ENCODE results near the gene NUDT22. TPM values are rescaled to one million over a fixed set of nuclear protein-coding genes. Genes with fewer than 3 reads are reported as not detected.

Gene NUDT22
- total RNA-seq, 1 experiment from 2014 or later, result 34.2 TPM

- Histone ChIP-seq H3K36me3 (peaks cover 11% of the 10 kb centered on the region), H3K27me3 (no peaks in the 10 kb centered on the region), H3K9me3 (no peaks in the 10 kb centered on the region), H3K4me3 (peak overlapping the region; percentile 60)
- DNase-seq, result peak; percentile 60
Measured at GRCh38 chr11:64268025-64268892, 42.2 kb downstream of the NUDT22 start.

DNA sequence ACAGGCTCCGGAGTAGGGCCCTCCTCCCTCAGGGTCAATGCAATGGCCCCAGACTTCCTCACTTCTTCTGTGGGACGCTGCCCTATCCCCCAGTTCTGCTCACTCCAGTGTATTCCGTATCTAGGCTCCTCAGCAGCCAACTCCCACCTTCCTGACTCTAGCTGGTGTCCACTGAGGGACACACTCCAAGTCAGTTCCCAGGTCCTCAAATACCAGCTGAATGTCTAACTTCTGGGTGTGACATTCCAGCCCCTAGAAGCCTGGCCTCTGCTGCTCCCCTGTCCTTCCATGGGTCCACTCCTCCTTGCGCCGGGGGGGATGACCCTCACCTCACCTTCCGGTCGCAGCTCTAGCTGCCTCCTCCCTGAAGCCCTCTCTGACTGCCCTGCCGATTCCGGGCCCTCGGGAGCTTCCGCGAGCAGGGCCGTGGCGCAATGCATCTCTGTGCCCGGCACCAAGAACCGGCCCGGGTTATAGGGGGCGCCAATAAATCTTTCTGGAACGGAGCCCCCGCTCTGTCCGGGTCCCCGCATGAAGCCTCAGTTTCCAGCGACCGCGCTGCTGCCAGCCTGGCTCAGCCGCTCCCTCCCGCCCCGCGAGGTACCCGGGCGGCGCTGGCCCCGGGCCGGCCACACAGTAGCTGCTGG lies 42.9 kb downstream of the NUDT22 start:
- Histone ChIP-seq H3K36me3 (peaks cover 10% of the 10 kb centered on the region), H3K9me3 (no peaks in the 10 kb centered on the region), H3K27me3 (no peaks in the 10 kb centered on the region), H3K4me3 (peak overlapping the region; percentile 60)
- peak; percentile 74 for DNase-seq

- Histone ChIP-seq H3K9me3 (no peaks in the 10 kb centered on the region), H3K36me3 (peaks cover 10% of the 10 kb centered on the region), H3K4me3 (peak overlapping the region; percentile 60), H3K27me3 (no peaks in the 10 kb centered on the region)
- DNase-seq, result peak; percentile 99
Measured at GRCh38 chr11:64269540-64270220, 43.6 kb downstream of the NUDT22 start.

- no peaks in the 10 kb centered on the region for H3K9me3 ChIP-seq
- no peak overlapping the region for H3K4me3 ChIP-seq
- no peaks in the 10 kb centered on the region for H3K27me3 ChIP-seq
- no peak for DNase-seq
- peaks cover 23% of the 10 kb centered on the region for H3K36me3 ChIP-seq
Measured at GRCh38 chr11:64275031-64275800, 49.1 kb downstream of the NUDT22 start.

GRCh38 chr11:64275841-64276240 lies 49.8 kb downstream of the NUDT22 start:
- DNase-seq, result no peak
- Histone ChIP-seq H3K27me3 (no peaks in the 10 kb centered on the region), H3K36me3 (peaks cover 26% of the 10 kb centered on the region)

GRCh38 chr11:64276653-64277431 lies 50.8 kb downstream of the NUDT22 start:
- DNase-seq, result peak; percentile 95
- Histone ChIP-seq H3K36me3 (peaks cover 24% of the 10 kb centered on the region), H3K27me3 (no peaks in the 10 kb centered on the region), H3K9me3 (no peaks in the 10 kb centered on the region), H3K4me3 (no peak overlapping the region)

More at GRCh38 chr11:64275841-64276240, 49.8 kb downstream of the NUDT22 start:
- Histone ChIP-seq H3K9me3 (no peaks in the 10 kb centered on the region), H3K4me3 (no peak overlapping the region)

DNA sequence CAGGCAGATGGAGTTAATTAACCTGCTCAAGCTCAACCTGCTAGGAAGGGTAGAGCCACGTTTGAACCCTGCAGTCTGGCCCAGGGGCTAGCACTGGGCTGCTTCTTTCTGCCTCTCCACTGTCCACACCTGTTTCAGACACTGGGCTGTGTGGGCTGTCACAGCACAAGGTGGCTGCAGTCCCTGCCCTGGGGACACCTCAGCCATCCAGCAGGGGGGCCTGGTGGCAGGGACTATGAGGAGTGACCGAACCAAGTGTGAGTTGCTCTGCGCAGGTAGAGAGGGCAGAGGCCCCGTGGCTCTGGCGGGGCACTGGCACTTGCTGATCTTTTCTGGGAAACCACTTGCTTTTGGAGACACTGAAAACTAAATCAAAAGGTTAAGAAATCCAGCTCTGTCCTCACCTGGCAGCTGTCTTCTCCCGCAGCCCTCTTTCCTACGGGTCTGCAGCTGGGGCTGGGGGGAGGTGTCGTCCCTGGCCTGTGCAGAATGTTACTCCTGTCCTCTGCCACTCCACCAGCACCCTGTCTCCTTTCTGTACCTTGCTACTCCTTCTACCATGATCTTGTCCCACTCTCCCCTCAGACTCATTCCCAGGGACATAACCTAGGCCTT lies 52.6 kb downstream of the NUDT22 start:
- peaks cover 34% of the 10 kb centered on the region for H3K36me3 ChIP-seq
- no peaks in the 10 kb centered on the region for H3K27me3 ChIP-seq
- H3K4me3 ChIP-seq, result no peak overlapping the region
- no peak for DNase-seq
- H3K9me3 ChIP-seq, result no peaks in the 10 kb centered on the region

Other genes starting within 250 kb of the NUDT22 start
- 56.9 and 98.7 TPM in 2 replicates for gene OTUB1, start 239.8 kb upstream of the NUDT22 start, total RNA-seq (2014; rRNA removed; shearing (Covaris generic); ENCODE audit: low replicate concordance)
- gene FLRT1, start 190.3 kb upstream of the NUDT22 start, total RNA-seq (2014; rRNA removed; shearing (Covaris generic); ENCODE audit: low replicate concordance), result 0.25 TPM in 1 of 2 replicates, not detected in the other
- gene MACROD1, start 60.2 kb upstream of the NUDT22 start, total RNA-seq (2014; rRNA removed; shearing (Covaris generic); ENCODE audit: low replicate concordance), result 14.1 and 44.1 TPM in 2 replicates
- 254 and 287 TPM in 2 replicates for gene STIP1, start 40.1 kb upstream of the NUDT22 start, total RNA-seq (2014; rRNA removed; shearing (Covaris generic); ENCODE audit: low replicate concordance)
- not detected in 2 replicates for gene FERMT3, start 19.6 kb upstream of the NUDT22 start, total RNA-seq (2014; rRNA removed; shearing (Covaris generic); ENCODE audit: low replicate concordance)
- 24.6 and 26.3 TPM in 2 replicates for gene TRPT1, start 88 bp upstream of the NUDT22 start, total RNA-seq (2014; rRNA removed; shearing (Covaris generic); ENCODE audit: low replicate concordance)
- gene DNAJC4, start 4.3 kb downstream of the NUDT22 start, total RNA-seq (2014; rRNA removed; shearing (Covaris generic); ENCODE audit: low replicate concordance), result 1.6 and 3.5 TPM in 2 replicates
- gene VEGFB, start 8.3 kb downstream of the NUDT22 start, total RNA-seq (2014; rRNA removed; shearing (Covaris generic); ENCODE audit: low replicate concordance), result 9.3 and 19.0 TPM in 2 replicates
- 22.8 and 50.8 TPM in 2 replicates for gene FKBP2, start 14.8 kb downstream of the NUDT22 start, total RNA-seq (2014; rRNA removed; shearing (Covaris generic); ENCODE audit: low replicate concordance)
- 506 and 662 TPM in 2 replicates for gene PPP1R14B, start 20.7 kb downstream of the NUDT22 start, total RNA-seq (2014; rRNA removed; shearing (Covaris generic); ENCODE audit: low replicate concordance)
- gene PLCB3, start 25.3 kb downstream of the NUDT22 start, total RNA-seq (2014; rRNA removed; shearing (Covaris generic); ENCODE audit: low replicate concordance), result 24.8 and 37.4 TPM in 2 replicates
- 127 and 166 TPM in 2 replicates for gene BAD, start 58.4 kb downstream of the NUDT22 start, total RNA-seq (2014; rRNA removed; shearing (Covaris generic); ENCODE audit: low replicate concordance)
- gene GPR137, start 59.6 kb downstream of the NUDT22 start, total RNA-seq (2014; rRNA removed; shearing (Covaris generic); ENCODE audit: low replicate concordance), result 14.9 and 15.0 TPM in 2 replicates
- gene KCNK4, start 65.0 kb downstream of the NUDT22 start, total RNA-seq (2014; rRNA removed; shearing (Covaris generic); ENCODE audit: low replicate concordance), result not detected in 2 replicates
- gene CATSPERZ, start 74.1 kb downstream of the NUDT22 start, total RNA-seq (2014; rRNA removed; shearing (Covaris generic); ENCODE audit: low replicate concordance), result not detected in 2 replicates
- gene ESRRA, start 79.2 kb downstream of the NUDT22 start, total RNA-seq (2014; rRNA removed; shearing (Covaris generic); ENCODE audit: low replicate concordance), result 52.0 and 79.2 TPM in 2 replicates
- 356 and 508 TPM in 2 replicates for gene TRMT112, start 91.3 kb downstream of the NUDT22 start, total RNA-seq (2014; rRNA removed; shearing (Covaris generic); ENCODE audit: low replicate concordance)
- gene PRDX5, start 91.8 kb downstream of the NUDT22 start, total RNA-seq (2014; rRNA removed; shearing (Covaris generic); ENCODE audit: low replicate concordance), result 291 and 333 TPM in 2 replicates
- 1.8 and 3.0 TPM in 2 replicates for gene CCDC88B, start 113.9 kb downstream of the NUDT22 start, total RNA-seq (2014; rRNA removed; shearing (Covaris generic); ENCODE audit: low replicate concordance)
- 73.7 and 94.2 TPM in 2 replicates for gene RPS6KA4, start 132.9 kb downstream of the NUDT22 start, total RNA-seq (2014; rRNA removed; shearing (Covaris generic); ENCODE audit: low replicate concordance)